Measurements from ENCODE around the gene SLC27A1. TPM values are rescaled to one million over a fixed set of nuclear protein-coding genes. Genes with fewer than 3 reads are reported as not detected.
A peak's percentile ranks its signal among the peaks of the same experiment; 100 is the strongest.

Gene SLC27A1
- total RNA-seq, 4 donors from 2014 or later, result 25.3 to 40.7 (median 28.1) TPM

GRCh38 chr19:17510220-17510993 is 40.1 kb downstream of the SLC27A1 start:
- Histone ChIP-seq H3K4me3 (replicated peaks in 1 of 3) (peak overlapping the region; percentile 25 to 99 (median 97)), H3K9me3 (no peaks in the 10 kb centered on the region), H3K4me1 (peaks cover 13 to 15% of the 10 kb centered on the region in 2 donors), H3K27me3 (no peaks in the 10 kb centered on the region), H3K36me3 (no peaks in the 10 kb centered on the region), H3K27ac (peak overlapping the region in 2 of 3 donors; percentile 98 to 99)
- no peak for TF ChIP-seq CTCF (IDR thresholded peaks at IDR 0.05)
- no peak for DNase-seq
- 47 to 55% methylated on average over 13 of the region's 13 CpGs for WGBS, 2 donors
- intact Hi-C loops (cut with DNase I), result loop anchor here (5.0 kb wide), 2 partner anchors 38 to 47 kb away; partner anchors contain the start of genes COLGALT1 and SLC27A1

GRCh38 chr19:17511724-17512573 is 41.6 kb downstream of the SLC27A1 start:
- DNase-seq, result peak; percentile 88 to 89

GRCh38 chr19:17512574-17512939 is 42.2 kb downstream of the SLC27A1 start:
- WGBS, 2 donors, result 57 to 61% methylated on average over 6 to 8 of the region's 9 CpGs
- no peak for TF ChIP-seq CTCF (IDR thresholded peaks at IDR 0.05)
- TF ChIP-seq POLR2A (IDR thresholded peaks at IDR 0.05), result no peak
- intact Hi-C loops (cut with DNase I), result loop anchor here (5.0 kb wide), 2 partner anchors 40 to 45 kb away; partner anchors contain the start of genes COLGALT1 and SLC27A1
- Histone ChIP-seq H3K36me3 (peaks cover 6 to 12% of the 10 kb centered on the region in 2 donors), H3K27me3 (no peaks in the 10 kb centered on the region), H3K27ac (peak overlapping the region; percentile 97 to 99 (median 98)), H3K9me3 (no peaks in the 10 kb centered on the region), H3K4me3 (replicated peaks in 1 of 3) (peak overlapping the region; percentile 47 to 99 (median 97)), H3K4me1 (peaks cover 13 to 15% of the 10 kb centered on the region in 2 donors)
- no peak for DNase-seq

More at GRCh38 chr19:17511724-17512573, 41.6 kb downstream of the SLC27A1 start:
- Histone ChIP-seq H3K4me3 (replicated peaks in 1 of 3) (peak overlapping the region; percentile 47 to 99 (median 97)), H3K9me3 (no peaks in the 10 kb centered on the region), H3K27me3 (no peaks in the 10 kb centered on the region), H3K36me3 (peaks cover 0 to 6% of the 10 kb centered on the region in 2 donors), H3K27ac (peak overlapping the region; percentile 97 to 99 (median 98)), H3K4me1 (peaks cover 13 to 15% of the 10 kb centered on the region in 2 donors)
- intact Hi-C loops (cut with DNase I), result loop anchor here (5.0 kb wide), 2 partner anchors 40 to 45 kb away; partner anchors contain the start of genes COLGALT1 and SLC27A1
- TF ChIP-seq POLR2A (IDR thresholded peaks at IDR 0.05), result peak; percentile 6 to 21
- peak in 3 of 6 experiments; percentile 16 to 36 (median 22) for TF ChIP-seq CTCF (IDR thresholded peaks at IDR 0.05)
- WGBS, 2 donors, result 0 to 3% methylated on average over 4 to 8 of the region's 82 CpGs

GRCh38 chr19:17515408-17516149 is 45.3 kb downstream of the SLC27A1 start:
- no peaks in the 10 kb centered on the region for H3K27me3 ChIP-seq
- no peak overlapping the region for H3K4me3 ChIP-seq (replicated peaks in 1 of 3)
- no peak overlapping the region for H3K27ac ChIP-seq
- peaks cover 6 to 9% of the 10 kb centered on the region in 2 donors for H3K4me1 ChIP-seq
- intact Hi-C loops (cut with DNase I), result no loop called here
- WGBS, 2 donors, result 88 to 90% methylated on average over 9 to 15 of the region's 15 CpGs
- peaks cover 11 to 14% of the 10 kb centered on the region in 2 donors for H3K36me3 ChIP-seq
- H3K9me3 ChIP-seq, result no peaks in the 10 kb centered on the region
- DNase-seq, result no peak
- TF ChIP-seq POLR2A (IDR thresholded peaks at IDR 0.05), result no peak
- no peak for TF ChIP-seq CTCF (IDR thresholded peaks at IDR 0.05)
